Sciatic nerve (tissue), 2 donors: Measurements from ENCODE around the gene NLRP7. TPM values are rescaled to one million over a fixed set of nuclear protein-coding genes. Genes with fewer than 3 reads are reported as not detected.

Experiments used
- ATAC-seq: fragments of 200-7000 bp; cut with Tn5 transposase; one replicate; pipeline ENCODE4 v1.9.1; 2020; ENCODE audit warnings: mild to moderate bottlenecking, moderate library complexity
- DNase-seq: peaks from one replicate; pipeline ENCODE4 v3.0.0-alpha.2; 2020; ENCODE audit warnings: low spot score
- intact Hi-C: fragments of 100-400 bp; cut with DNase I; formaldehyde crosslinking; loops from one replicate; pipeline ENCODE4 v1.14.2; 2022
- total RNA-seq: library from RNA; stranded (reverse); fragmentation: NEBNext Ultra II Directional; extraction: Animal tissue kit (Norgen Biotek cat#: 25700); gene quantifications from one replicate; pipeline ENCODE4 v1.2.1, GENCODE V29; 2021
- donor health status: DM: no; HTN: no; CAD: no.
- donor health status: DM: no; HTN: no; CAD: no.

Gene NLRP7
- total RNA-seq, 1 donor from 2014 or later = not detected

DNA sequence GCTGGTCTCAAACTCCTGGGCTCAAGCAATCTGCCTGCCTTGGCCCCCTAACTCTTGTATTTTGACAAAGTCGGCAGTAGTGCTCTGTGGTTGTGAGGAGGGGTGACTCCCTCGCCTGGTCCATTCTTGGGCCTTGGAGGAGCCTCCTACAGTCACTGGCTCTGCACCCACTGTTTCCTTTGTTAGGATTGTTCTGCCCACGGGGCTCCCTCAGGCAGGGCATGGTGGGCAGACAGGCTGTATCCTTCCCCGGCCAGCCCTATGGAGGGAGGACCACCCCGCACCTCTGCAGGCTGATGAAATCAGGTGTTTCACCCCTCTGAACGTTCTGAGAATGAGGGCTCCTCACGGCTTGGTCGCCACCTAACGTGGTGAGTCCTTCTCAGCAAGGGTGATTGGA is 64.1 kb downstream of the NLRP7 start:
- intact Hi-C loops = no loop called here
- ATAC-seq = no peak

DNA sequence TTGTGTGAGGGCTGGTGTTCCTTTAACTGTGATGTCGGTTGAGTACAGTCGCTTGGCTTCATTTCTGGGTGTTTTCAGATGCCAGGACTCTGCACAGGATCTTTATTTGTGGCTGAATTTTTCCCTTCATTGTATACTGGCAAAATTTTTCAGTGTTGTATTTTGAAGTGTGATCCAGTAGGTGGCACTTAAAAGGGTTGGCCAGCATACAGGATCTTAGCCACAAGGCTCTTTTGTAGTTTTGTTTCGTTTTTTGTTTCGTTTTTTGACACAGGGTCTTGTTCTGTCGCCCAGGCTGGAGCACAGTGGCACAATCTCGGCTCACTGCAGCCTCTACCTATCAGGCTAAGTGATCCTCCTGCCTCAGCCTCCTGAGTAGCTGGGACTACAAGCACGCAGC is 64.6 kb downstream of the NLRP7 start:
- intact Hi-C loops = no loop called here
- ATAC-seq (no peak), DNase-seq (no peak)

More for the DNA sequence above, 64.1 kb downstream of the NLRP7 start:
- no peak for DNase-seq

DNA sequence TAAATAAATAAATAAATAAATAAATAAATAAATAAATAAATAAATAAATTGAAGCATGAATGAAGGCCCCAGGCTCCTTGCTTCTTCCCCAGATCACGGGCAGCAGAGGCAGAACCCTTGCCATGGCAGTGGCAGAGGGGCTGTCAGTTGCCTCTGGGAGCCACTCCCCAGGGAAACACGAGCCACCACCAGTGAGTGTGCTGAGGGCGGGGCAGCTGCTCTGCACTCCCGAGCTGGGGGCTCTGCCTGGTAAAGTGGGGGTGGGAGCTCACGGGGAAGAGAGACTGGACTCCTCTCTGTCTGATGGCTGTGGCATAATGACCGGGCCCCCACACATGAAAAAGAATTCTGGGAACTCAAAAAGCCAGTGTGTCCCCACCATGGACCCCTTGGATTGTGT is 65.4 kb downstream of the NLRP7 start:
- DNase-seq = no peak

DNA sequence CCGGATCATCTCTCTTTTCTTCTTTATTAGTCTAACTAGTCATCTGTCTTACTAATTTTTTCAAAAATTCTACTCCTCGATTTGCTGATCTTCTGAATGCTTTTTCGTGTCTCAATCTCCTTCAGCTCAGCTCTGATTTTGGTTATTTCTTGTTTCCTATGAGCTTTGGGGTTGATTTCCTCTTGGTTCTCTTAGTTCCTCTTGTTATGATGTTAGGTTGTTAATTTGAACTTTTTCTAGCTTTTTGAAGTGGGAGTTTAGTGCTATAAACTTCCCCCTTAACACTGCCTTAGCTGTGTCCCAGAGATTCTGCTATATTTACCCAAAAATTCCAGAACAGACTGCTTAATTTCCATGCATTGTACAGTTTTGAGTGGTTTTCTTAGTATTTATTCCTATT is 69.9 kb downstream of the NLRP7 start:
- ATAC-seq (no peak), DNase-seq (no peak)
- intact Hi-C loops = no loop called here

More for the DNA sequence above, 65.4 kb downstream of the NLRP7 start:
- ATAC-seq = no peak
- intact Hi-C loops = no loop called here

DNA sequence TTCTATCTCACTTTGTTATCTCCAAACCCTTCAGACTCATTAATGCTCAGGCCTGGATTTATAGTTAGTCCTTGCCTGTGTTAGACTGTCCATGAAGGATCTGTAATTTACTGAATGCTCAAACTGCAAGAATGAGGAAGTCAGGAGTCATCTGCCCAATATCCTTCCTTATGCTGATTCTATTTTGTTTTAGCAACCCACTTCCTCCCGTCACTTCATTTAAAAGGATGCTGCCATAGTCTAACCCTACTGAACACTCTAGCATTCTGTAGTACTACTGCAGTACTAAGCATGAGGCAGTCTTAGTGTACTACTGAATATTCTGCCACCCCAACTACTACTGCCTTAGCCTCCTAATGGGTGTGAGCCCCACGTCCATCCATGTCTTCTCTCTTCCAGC is 71.8 kb downstream of the NLRP7 start:
- no peak for DNase-seq
- ATAC-seq = peak; percentile 30
- intact Hi-C loops = no loop called here

DNA sequence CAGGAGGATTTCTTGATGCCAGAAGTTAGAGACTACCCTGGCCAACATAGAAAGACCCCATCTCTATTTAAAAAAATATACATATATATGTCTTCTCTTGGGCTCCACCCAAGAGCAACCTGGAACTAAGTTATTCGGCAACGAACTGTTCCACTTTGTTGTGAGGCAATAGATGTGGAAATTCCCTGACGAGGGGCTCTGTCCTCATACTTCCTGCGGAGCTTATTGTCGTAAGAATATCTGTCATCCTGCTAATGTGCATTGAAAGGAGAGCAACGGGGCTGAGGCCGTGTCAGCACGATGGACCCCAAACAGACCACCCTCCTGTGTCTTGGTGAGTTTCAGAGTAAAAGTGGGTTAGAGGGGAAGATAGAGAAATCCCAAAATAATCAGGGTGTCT is 73.3 kb downstream of the NLRP7 start, which contains the start of gene FCAR:
Gene FCAR, plus strand, starts transcription at position 246 of the 400 bp plus-strand sequence. Its CDS starts 55 bp downstream, at position 301.
- DNase-seq (no peak), ATAC-seq (no peak)
- intact Hi-C loops = no loop called here

Other genes with a start within 250 kb of the NLRP7 start
- gene KIR3DL3, start 223.1 kb downstream of the NLRP7 start, total RNA-seq = not detected
- not detected for gene KIR2DL3, start 209.0 kb downstream of the NLRP7 start, total RNA-seq
- not detected for gene KIR2DL1, start 177.7 kb downstream of the NLRP7 start, total RNA-seq
- not detected for gene KIR2DL4, start 143.9 kb downstream of the NLRP7 start, total RNA-seq
- not detected for gene KIR3DL1, start 131.1 kb downstream of the NLRP7 start, total RNA-seq
- not detected for gene KIR2DS4, start 114.9 kb downstream of the NLRP7 start, total RNA-seq
- gene KIR3DL2, start 97.1 kb downstream of the NLRP7 start, total RNA-seq = not detected
- gene FCAR, start 73.3 kb downstream of the NLRP7 start, total RNA-seq = 5.2 TPM
- gene NCR1, start 41.4 kb downstream of the NLRP7 start, total RNA-seq = 0.45 TPM
- gene NLRP2, start 18.8 kb upstream of the NLRP7 start, total RNA-seq = 2.1 TPM
- gene GP6, start 90.7 kb upstream of the NLRP7 start, total RNA-seq = 0.89 TPM
- gene RDH13, start 115.6 kb upstream of the NLRP7 start, total RNA-seq = 12.9 TPM
- gene EPS8L1, start 128.3 kb upstream of the NLRP7 start, total RNA-seq = 1.2 TPM
- 112 TPM for gene PPP1R12C, start 170.1 kb upstream of the NLRP7 start, total RNA-seq
- 1.4 TPM for gene TNNT1, start 201.7 kb upstream of the NLRP7 start, total RNA-seq
- not detected for gene TNNI3, start 210.2 kb upstream of the NLRP7 start, total RNA-seq
- gene DNAAF3, start 219.1 kb upstream of the NLRP7 start, total RNA-seq = 0.62 TPM
- gene SYT5, start 232.8 kb upstream of the NLRP7 start, total RNA-seq = not detected